NCI-H2227 treated with DMSO at 0.1 percent for 48 hours (cell line): ENCODE measurements around the gene ZNF775.

Experiments
- DNase-seq: peaks from one replicate; lab custom pipeline; 2025; lab: John Stamatoyannopoulos, UW

ZNF775 gene

GRCh38 chr7:150401424-150401790 lies 22.3 kb downstream of the ZNF775 start:
- DNase-seq: no peak

- DNase-seq: no peak
These were observed 22.9 kb downstream of the ZNF775 start for GRCh38 chr7:150401861-150402631.

GRCh38 chr7:150402671-150403321 lies 23.7 kb downstream of the ZNF775 start:
- DNase-seq: no peak

GRCh38 chr7:150403376-150404171 lies 24.4 kb downstream of the ZNF775 start:
- DNase-seq: no peak

GRCh38 chr7:150404172-150404804 lies 25.2 kb downstream of the ZNF775 start:
- no peak for DNase-seq

- DNase-seq: peak; percentile 78
These were observed 25.9 kb downstream of the ZNF775 start for GRCh38 chr7:150404805-150405583.

- no peak for DNase-seq
These were observed 26.6 kb downstream of the ZNF775 start for GRCh38 chr7:150405584-150406311.

GRCh38 chr7:150406312-150406566 lies 27.1 kb downstream of the ZNF775 start:
- DNase-seq: no peak

GRCh38 chr7:150406567-150407421 lies 27.7 kb downstream of the ZNF775 start:
- DNase-seq: no peak

GRCh38 chr7:150407588-150408392 lies 28.7 kb downstream of the ZNF775 start:
- DNase-seq: no peak

- no peak for DNase-seq
These were observed 29.5 kb downstream of the ZNF775 start for GRCh38 chr7:150408393-150409299.

- no peak for DNase-seq
These were observed 30.3 kb downstream of the ZNF775 start for GRCh38 chr7:150409300-150410030.

- no peak for DNase-seq
These were observed 31.0 kb downstream of the ZNF775 start for GRCh38 chr7:150410131-150410530.

GRCh38 chr7:150410680-150411346 lies 31.7 kb downstream of the ZNF775 start:
- no peak for DNase-seq

- DNase-seq: no peak
These were observed 32.5 kb downstream of the ZNF775 start for GRCh38 chr7:150411606-150412005.

- no peak for DNase-seq
These were observed 32.9 kb downstream of the ZNF775 start for GRCh38 chr7:150412016-150412415.
